ENCODE results near the gene SLC24A3. TPM values are rescaled to one million over a fixed set of nuclear protein-coding genes. Genes with fewer than 3 reads are reported as not detected.

Gene SLC24A3
- total and polyA plus RNA-seq, 2 donors from 2014 or later = 0.86 to 5.2 TPM

GRCh38 chr20:19554666-19555065 lies 342.2 kb downstream of the SLC24A3 start:
- FAIRE-seq = no peak
- Histone ChIP-seq H3K4me1 (ENCODE audit: control insufficient read depth in 2 of 3, insufficient read depth in 2 of 3, low read depth in 1 of 3, low read length in 3 of 3) (peaks cover 0 to 7% (median 3%) of the 10 kb centered on the region in 3 donors), H3K9ac (ENCODE audit: low read length in 3 of 3) (no peak overlapping the region), H3K27me3 (ENCODE audit: control insufficient read depth, insufficient read depth, low read length) (no peaks in the 10 kb centered on the region), H3K4me3 (ENCODE audit: low read length in 3 of 3) (no peak overlapping the region), H3K36me3 (ENCODE audit: control insufficient read depth in 2 of 3, insufficient read depth in 3 of 3, low read length in 3 of 3) (no peaks in the 10 kb centered on the region), H3K9me3 (ENCODE audit: control insufficient read depth in 2 of 3, insufficient read depth in 1 of 3, low read length in 3 of 3) (no peaks in the 10 kb centered on the region), H3K27ac (ENCODE audit: low read depth in 2 of 2, low read length in 2 of 2) (no peak overlapping the region)
- no peak for DNase-seq
- intact Hi-C loops (cut with DNase I) = no loop called here
- TF ChIP-seq CTCF (IDR thresholded peaks at IDR 0.05; ENCODE audit: borderline replicate concordance, extremely low read depth, insufficient read depth) = no peak

- Histone ChIP-seq H3K36me3 (ENCODE audit: control insufficient read depth in 2 of 3, insufficient read depth in 3 of 3, low read length in 3 of 3) (no peaks in the 10 kb centered on the region), H3K9me3 (ENCODE audit: control insufficient read depth in 2 of 3, insufficient read depth in 1 of 3, low read length in 3 of 3) (no peaks in the 10 kb centered on the region), H3K4me1 (ENCODE audit: control insufficient read depth in 2 of 3, insufficient read depth in 2 of 3, low read depth in 1 of 3, low read length in 3 of 3) (peaks cover 0 to 7% (median 3%) of the 10 kb centered on the region in 3 donors), H3K27ac (ENCODE audit: low read depth in 2 of 2, low read length in 2 of 2) (no peak overlapping the region), H3K9ac (ENCODE audit: low read length in 3 of 3) (no peak overlapping the region), H3K4me3 (ENCODE audit: low read length in 3 of 3) (no peak overlapping the region), H3K27me3 (ENCODE audit: control insufficient read depth, insufficient read depth, low read length) (no peaks in the 10 kb centered on the region)
- FAIRE-seq (no peak), DNase-seq (no peak)
- TF ChIP-seq CTCF (IDR thresholded peaks at IDR 0.05; ENCODE audit: borderline replicate concordance, extremely low read depth, insufficient read depth) = no peak
- intact Hi-C loops (cut with DNase I) = no loop called here
Measured at GRCh38 chr20:19555726-19556125, 343.3 kb downstream of the SLC24A3 start.

GRCh38 chr20:19557291-19557690 lies 344.8 kb downstream of the SLC24A3 start:
- no peaks in the 10 kb centered on the region for H3K36me3 ChIP-seq (ENCODE audit: control insufficient read depth in 2 of 3, insufficient read depth in 3 of 3, low read length in 3 of 3)
- FAIRE-seq (no peak), DNase-seq (no peak)
- intact Hi-C loops (cut with DNase I) = no loop called here
- TF ChIP-seq CTCF (IDR thresholded peaks at IDR 0.05; ENCODE audit: borderline replicate concordance, extremely low read depth, insufficient read depth) = no peak
- H3K9ac ChIP-seq (ENCODE audit: low read length in 3 of 3) = no peak overlapping the region
- peaks cover 0 to 4% (median 0%) of the 10 kb centered on the region in 3 donors for H3K4me1 ChIP-seq (ENCODE audit: control insufficient read depth in 2 of 3, insufficient read depth in 2 of 3, low read depth in 1 of 3, low read length in 3 of 3)
- H3K27ac ChIP-seq (ENCODE audit: low read depth in 2 of 2, low read length in 2 of 2) = no peak overlapping the region
- H3K4me3 ChIP-seq (ENCODE audit: low read length in 3 of 3) = no peak overlapping the region
- no peaks in the 10 kb centered on the region for H3K9me3 ChIP-seq (ENCODE audit: control insufficient read depth in 2 of 3, insufficient read depth in 1 of 3, low read length in 3 of 3)
- H3K27me3 ChIP-seq (ENCODE audit: control insufficient read depth, insufficient read depth, low read length) = no peaks in the 10 kb centered on the region

DNA sequence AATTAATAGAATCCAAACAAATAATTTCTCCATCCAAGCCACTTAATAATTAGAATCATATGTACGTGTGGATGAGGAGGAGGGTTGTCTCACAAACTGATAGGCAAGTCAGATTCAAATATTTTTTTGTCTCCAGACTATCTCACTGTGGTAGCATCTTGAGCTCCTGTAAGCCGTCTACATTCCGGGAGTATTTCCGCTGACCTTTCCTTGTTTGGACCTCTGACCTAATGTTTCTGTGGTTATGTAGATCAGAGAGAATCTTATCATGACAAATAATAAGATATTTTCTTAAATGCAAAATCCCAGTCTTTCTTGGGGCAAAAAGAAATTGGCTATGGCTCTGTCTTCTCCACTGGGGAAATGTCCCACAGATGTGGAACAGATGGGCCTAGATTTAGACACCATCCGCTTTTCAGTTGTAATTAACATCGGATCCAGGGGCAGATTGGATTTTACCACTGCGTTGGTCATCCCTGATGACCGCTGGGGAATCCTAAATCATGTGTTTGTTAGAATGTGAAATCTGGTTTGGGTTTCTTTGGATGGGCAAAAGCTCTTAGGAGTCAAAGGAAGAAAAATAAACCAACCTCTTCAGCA lies 348.5 kb downstream of the SLC24A3 start:
- H3K9ac ChIP-seq (ENCODE audit: low read length in 3 of 3) = no peak overlapping the region
- no peaks in the 10 kb centered on the region for H3K4me1 ChIP-seq (ENCODE audit: control insufficient read depth in 2 of 3, insufficient read depth in 2 of 3, low read depth in 1 of 3, low read length in 3 of 3)
- H3K9me3 ChIP-seq (ENCODE audit: control insufficient read depth in 2 of 3, insufficient read depth in 1 of 3, low read length in 3 of 3) = no peaks in the 10 kb centered on the region
- no peaks in the 10 kb centered on the region for H3K27me3 ChIP-seq (ENCODE audit: control insufficient read depth, insufficient read depth, low read length)
- H3K4me3 ChIP-seq (ENCODE audit: low read length in 3 of 3) = no peak overlapping the region
- no peaks in the 10 kb centered on the region for H3K36me3 ChIP-seq (ENCODE audit: control insufficient read depth in 2 of 3, insufficient read depth in 3 of 3, low read length in 3 of 3)
- no peak for FAIRE-seq
- no peak for DNase-seq
- no peak for TF ChIP-seq CTCF (IDR thresholded peaks at IDR 0.05; ENCODE audit: borderline replicate concordance, extremely low read depth, insufficient read depth)
- intact Hi-C loops (cut with DNase I) = no loop called here
- no peak overlapping the region for H3K27ac ChIP-seq (ENCODE audit: low read depth in 2 of 2, low read length in 2 of 2)

All from kidney (tissue), 14 donors.